Measurements from ENCODE around the gene COL5A3.

- no peak for TF ChIP-seq CTCF (IDR thresholded peaks at IDR 0.05; ENCODE audit: poor library complexity)
- TF ChIP-seq EZH2phosphoT487 (IDR thresholded peaks at IDR 0.05; ENCODE audit: low read depth, severe bottlenecking, unreplicated experiment) = no peak
- no peak for TF ChIP-seq EZH2 (IDR thresholded peaks at IDR 0.05; ENCODE audit: borderline replicate concordance)
Measured at GRCh38 chr19:9935506-9936325, 74.6 kb downstream of the COL5A3 start.

Measured in hepatocyte (in vitro differentiated cells).